ENCODE data around the gene UQCC2.

The UQCC2 gene

DNA sequence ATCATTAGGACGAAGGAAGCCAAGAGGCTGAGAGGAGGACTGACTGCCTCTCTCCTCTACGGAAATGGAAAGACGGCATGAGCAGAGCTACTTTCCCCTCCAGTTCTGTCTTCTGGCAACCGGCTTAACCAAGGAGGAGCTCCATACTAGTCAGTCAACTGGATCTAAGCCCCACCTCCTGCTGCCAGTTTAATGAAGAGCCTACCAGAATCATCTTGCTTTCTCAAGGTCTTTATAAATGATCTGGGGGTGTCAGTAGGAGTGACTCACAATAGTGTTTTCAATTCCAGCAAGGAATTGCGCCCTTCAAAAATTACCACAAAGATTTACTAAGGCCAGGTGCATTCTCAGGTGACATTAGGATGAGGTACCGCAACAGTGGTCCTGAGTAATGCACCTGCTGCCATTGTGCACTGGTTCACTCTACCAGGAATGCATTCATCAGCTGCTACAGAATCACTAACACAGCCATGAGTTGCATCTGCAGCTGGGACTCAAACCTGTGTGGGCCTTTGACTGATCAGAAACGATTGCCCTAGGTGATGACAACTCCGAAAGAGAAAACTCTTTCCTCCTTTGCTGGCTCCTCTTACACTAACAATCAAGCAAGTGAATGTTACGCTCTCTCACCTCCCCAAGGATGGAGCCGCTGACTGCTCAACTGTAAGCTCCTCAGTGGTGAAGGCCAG, 2.8 kb downstream of the UQCC2 start:
- in situ Hi-C loops (cut with MboI; ENCODE audit: low sequenced_read_pairs): loop anchor here (10.0 kb wide), 1 partner anchor 124 kb away; the partner anchor contains the start of gene BAK1

DNA sequence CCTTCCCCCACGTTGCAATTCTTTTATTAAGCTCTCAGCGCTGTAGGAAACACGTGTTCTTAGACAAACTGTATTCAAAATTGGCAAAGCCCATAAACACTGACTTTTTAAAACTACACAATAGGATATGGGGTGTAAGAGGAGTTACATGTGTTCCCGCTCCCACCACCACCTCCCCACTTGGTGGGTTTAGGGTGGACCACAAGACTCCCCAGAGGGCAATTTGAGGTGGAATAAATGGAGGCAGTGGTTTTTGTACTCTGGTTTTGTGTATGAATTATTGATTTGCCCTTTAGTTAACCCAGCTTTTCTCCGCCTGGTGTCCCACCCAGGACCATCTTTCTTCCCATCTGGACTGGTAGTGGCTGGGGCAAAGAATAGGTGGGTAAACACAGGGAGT, 3.7 kb downstream of the UQCC2 start:
- in situ Hi-C loops (cut with MboI; ENCODE audit: low sequenced_read_pairs): loop anchor here (10.0 kb wide), 1 partner anchor 123 kb away; the partner anchor contains the start of gene BAK1

DNA sequence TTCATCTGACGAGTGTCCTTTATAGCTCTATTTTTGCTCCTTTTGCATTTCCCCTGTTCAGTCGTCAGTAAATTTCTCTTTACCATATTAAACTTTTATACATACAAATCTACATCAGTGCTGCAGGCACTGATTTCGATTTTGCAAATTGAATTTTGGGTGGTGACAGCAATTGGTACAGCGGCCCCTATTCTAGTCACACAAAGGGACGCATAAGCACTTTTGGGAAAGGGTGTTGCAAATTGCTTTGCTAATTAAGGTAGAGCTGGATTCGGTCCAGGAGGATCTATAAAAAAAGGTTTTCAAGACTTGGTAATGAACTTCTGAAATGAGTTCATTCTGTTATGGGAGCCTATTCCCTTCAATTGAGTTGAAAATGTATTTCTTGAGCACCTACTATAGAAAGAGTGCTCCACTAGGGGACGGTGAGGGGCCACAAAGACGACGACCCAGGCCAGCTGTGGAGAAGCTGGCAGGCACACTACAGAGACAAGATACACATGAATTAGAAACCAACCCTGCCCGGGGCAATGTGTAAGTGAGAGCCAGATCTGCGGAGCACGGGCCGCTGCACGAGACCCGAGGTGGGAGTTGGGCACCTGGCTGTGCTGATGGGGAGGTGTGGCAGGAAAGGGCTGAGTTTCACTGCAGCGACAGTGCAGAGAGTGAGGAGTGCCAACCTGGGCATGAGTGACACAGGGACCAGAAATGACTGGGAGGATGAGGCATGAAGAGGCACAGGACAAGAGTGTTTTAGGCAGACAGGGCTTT, 5.4 kb downstream of the UQCC2 start:
- in situ Hi-C loops (cut with MboI; ENCODE audit: low sequenced_read_pairs): loop anchor here (10.0 kb wide), 1 partner anchor 121 kb away; the partner anchor contains the start of gene BAK1

DNA sequence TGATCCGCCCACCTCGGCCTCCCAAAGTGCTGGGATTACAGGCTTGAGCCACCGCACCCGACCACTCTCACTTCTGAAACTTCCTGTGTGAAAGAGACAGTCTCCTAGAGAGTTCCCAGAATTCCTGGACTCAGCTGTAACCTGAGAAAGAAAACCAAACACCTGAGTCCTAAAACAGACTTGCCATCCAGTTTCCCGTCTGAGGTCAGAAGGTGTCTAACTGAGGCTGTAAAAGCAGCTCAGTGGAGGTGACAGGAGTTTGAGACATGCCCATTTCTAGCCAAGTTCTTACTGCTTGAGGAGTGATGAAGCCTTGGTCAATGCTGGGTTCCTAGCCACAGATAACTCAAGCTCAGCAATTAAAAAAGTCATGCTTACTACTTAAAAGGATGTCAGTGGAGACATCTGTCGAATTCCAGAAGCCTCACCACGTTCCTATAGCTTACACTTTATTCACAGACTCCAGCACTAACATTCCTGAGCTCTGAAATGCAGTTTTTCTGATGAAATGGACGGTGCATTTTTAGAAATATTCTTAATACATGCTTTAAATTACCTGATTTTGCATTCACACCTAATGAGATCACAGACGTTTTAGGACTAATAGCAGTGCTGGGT, 6.1 kb downstream of the UQCC2 start:
- in situ Hi-C loops (cut with MboI; ENCODE audit: low sequenced_read_pairs): loop anchor here (10.0 kb wide), 1 partner anchor 121 kb away; the partner anchor contains the start of gene BAK1

DNA sequence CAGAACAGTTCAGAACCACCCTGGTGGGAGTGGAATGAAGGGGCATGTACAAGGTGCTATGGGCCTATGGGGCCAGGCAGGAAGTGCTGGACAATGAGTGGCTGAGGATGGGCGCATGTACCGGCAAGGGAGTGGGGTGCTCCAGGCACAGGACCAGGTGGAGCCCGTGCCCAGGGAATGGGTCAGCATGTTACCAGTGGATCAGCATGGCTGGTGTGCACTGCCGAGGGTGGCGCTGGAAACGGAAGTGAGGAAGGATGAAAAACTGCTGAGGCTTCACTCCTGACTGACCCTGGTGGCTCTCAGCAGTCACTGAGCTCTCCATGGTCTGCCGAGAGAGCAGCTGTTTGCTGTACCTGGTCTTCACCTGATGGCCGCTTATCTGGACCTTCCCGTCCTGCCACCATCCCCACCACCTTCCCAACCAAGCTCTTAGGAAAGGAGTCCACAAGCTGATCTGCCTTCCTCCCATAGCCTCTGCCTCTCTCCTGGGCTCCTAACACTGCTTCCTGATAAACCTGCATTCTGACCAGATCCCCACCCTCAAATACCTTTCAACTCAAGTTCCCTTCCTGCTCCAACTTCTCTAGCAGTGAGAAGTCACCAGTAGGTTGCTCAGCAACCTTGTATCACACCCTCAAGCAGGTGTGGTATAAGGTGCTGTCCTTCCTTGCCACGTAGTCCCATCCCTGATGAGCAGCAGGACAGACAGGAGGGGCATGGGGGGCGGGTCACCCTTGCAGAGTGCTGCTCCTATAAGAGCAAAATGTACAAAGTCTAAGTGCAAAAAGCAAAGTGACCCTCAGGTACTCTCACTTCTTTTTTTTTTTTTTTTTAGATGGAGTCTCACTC, 7.1 kb downstream of the UQCC2 start:
- in situ Hi-C loops (cut with MboI; ENCODE audit: low sequenced_read_pairs): loop anchor here (10.0 kb wide), 1 partner anchor 120 kb away; the partner anchor contains the start of gene BAK1

DNA sequence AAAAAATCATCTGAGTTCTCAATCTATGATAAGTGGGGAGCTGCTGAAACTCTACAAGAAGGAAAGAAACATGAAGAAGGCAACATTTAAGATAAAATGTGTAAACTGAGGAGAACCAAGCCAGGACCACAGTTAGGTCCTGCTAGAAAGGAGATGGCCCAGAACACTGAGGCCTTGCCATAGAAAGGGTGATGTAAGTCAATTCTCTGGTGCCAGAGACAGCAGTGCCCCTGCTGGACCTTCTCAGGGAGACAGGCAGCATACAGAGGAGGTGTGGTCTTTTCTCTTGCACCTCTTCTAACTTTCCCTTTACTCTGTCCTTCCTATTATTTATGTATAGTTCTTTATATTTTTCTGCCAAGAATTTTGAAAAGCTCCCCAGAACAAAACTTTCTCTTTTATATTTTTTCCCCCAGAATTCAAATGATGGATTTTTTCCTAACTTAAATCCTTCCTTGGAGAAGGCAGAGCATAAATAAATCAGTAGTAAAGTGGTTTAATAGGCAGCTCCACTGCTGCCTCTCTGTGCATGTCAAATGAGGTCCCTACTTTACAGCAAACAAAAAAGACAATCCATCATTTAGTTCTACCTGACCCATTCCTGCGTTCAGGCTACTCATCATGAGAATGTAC, 9.0 kb downstream of the UQCC2 start:
- in situ Hi-C loops (cut with MboI; ENCODE audit: low sequenced_read_pairs): loop anchor here (10.0 kb wide), 1 partner anchor 118 kb away; the partner anchor contains the start of gene BAK1

DNA sequence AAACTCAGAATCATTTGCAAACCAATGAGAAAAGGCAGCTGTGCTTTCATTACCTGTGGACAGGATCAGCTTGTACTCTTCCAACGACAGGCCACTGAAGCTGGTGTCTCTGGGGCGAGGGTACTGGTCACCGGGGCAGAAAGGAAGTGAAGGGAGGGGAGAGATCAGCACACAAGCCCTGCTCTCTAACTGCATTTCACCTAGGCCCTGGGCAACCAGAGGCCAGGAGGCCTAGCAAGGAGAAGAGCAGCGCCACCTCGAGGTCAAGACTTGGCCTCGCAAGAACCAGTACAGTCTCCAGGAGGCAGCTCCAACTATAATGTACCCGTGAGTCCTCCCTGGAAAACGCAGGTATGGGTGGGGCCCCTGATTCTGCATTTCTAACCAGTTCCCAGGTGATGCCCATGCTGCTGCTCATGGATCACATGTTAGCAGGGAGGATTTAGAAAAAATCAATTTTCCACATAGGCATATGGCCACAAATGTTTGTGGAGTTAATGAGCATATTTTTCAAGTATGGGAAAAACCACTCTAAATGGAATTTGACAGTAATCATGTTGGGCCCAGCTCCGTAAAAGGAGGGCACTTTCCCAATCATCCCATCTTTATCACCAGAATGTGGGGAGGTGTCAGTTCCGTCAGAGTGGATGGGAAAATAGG, 11.0 kb downstream of the UQCC2 start:
- in situ Hi-C loops (cut with MboI; ENCODE audit: low sequenced_read_pairs): loop anchor here (10.0 kb wide), 1 partner anchor 116 kb away; the partner anchor contains the start of gene BAK1

DNA sequence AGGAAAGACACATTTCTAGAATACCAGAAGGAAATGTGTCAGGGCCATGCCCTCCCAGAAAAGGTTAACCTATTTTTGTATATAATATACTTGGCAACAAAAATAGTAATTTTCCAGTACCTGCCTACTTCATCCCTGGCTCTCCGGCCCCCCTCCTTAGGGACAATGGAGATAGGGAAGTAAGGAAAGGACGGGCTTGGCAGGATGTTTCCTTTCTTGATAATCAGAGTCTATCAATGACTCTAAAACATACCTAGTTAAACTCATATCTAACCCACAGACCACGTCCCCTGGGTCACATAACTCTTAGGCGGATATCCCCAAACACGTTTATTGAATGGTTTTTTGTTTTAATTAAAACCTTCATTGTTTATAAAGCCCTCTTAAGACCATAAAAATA, 11.8 kb downstream of the UQCC2 start:
- in situ Hi-C loops (cut with MboI; ENCODE audit: low sequenced_read_pairs): loop anchor here (10.0 kb wide), 1 partner anchor 115 kb away; the partner anchor contains the start of gene BAK1

DNA sequence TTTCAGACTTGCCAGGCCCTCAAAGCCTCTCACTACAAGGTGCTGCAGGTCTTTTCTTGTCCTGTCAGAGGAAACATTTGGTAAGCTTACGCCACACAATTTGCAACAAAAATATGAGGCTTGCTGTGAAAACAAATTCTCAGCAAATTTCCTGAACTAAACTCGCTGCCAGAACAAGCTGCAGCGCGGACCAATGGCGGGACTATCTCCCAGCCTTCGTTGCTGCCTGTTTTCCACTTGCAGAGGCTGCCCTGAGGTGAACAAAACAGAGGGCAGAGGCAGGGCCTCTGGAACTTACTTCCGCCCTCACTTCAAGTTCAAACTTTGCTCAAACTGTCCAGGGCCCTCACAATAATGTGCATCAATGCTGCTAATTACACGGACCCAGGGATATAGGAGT, 12.4 kb downstream of the UQCC2 start:
- in situ Hi-C loops (cut with MboI; ENCODE audit: low sequenced_read_pairs): no loop called here

DNA sequence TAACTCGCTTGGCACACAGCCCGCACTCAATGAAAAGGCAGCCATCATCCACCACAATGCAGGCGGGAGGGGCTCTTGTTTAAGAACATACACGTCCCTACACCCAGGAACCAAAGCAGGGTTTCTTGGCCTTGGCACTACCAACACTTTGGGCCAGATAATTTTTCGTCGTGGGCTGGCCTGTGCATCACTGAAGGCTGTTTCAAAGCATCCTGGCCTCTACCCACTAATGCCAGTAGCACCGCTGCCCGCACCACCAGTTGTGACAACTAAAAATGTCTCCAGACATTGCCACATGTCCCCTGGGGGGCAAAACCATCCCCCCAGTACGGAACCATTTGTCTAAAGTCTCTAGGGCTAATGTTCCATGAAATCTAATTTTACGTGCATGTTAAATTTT, 13.0 kb downstream of the UQCC2 start:
- in situ Hi-C loops (cut with MboI; ENCODE audit: low sequenced_read_pairs): no loop called here

DNA sequence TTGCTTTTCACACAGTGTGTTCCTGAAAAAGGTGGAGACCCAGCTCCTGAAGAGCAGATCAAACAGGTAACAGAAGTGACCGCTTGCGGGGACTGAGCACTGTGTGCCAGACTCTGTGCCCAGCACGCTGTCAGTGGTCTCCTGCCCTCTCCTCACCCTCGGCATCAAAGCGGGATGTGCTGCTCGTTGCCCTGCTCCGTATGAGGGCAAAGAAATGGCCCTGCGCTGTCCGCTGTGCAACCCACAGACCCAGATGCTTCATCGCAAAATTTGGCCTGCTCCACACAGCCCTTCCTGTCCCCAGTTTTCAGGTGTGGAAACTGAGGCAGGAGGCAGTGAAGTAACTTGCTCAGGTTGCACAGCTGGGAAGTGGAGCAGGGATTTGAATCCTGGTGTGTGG, 13.7 kb downstream of the UQCC2 start:
- in situ Hi-C loops (cut with MboI; ENCODE audit: low sequenced_read_pairs): no loop called here

DNA sequence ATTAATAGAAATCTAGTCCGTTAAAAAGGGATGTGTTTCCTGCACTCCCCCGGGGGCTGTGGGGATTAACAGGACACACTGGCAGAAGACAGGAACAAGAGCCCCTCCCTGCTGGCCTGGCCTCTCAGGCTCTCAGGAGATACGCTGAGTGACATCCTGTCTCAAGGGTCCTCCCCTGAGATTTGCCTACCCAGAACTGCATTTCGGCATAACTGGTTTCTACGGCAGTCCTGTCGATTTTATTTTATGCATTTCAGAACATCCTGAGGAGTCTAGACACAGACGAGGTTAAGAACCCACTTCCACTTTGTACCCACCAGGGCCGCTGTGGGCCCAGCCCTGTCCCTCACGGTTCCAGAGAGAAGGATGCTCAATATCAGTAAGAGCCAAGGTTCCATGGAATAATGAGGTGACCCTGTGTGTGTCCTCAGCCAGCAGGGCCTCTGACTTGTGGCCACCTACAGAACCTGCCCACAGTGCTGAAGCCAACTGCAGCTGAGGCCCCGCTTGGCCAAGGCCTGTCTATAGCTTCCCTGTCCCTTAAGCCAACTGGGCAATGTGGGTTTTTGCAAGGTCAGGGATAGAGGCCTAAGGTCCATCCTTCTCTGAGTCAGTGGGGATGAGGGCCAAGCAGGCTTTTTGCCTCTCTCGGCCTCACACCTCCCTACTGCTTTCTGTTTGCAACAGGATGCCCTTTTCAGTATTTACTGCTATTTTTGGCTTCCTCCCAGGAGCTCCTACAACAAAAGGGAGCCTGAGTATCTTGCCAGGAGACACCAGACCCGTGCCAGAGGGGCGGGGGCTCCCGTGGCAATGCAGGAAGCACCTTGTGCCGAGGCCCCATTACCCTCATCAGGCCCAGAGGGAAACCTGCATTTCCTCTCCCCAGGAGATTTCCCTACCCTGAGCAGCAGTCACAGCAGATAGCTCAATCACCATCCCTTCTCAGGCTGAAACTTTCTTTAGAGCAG, 14.7 kb downstream of the UQCC2 start:
- in situ Hi-C loops (cut with MboI; ENCODE audit: low sequenced_read_pairs): no loop called here

DNA sequence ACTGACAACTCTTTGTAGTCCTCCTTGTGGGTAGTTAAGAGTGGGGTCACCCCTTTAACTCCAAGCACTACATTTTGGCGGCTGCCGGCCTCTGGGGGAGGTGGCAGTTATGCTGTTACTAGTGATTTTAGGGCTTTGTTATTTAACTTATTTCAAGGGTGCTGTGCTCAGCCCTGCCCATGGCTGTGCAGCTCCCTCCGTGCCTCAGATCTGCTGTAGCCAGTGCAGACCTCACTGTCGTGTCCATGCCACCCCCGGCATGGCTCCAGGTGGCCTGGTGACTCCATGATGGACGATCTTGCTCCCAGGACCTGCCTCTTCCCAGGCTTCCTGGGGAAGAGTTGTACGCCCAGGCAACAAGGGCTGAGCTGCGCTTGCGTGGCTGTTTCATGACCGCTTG, 15.4 kb downstream of the UQCC2 start:
- in situ Hi-C loops (cut with MboI; ENCODE audit: low sequenced_read_pairs): no loop called here

DNA sequence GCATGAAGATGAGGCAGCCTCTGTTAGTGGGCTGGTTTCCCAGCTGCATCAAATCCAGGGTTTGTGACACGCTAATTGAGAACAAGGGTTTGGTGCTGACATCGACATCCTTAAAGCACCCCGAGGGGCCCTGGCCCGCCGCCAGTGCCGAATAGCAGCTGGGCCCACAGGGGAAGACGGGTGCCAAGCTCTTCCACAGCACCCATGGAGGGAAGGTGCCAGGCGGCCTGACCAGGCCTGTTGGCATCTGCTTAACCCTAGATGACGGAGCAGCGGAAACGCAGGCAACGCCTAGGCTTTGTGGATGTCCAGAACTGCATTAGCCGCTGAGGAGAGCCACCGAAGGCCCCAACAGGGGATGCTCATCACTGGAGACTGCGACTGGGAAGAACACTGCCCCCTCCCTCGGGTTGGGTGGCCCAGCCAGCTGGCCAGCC, 16.0 kb downstream of the UQCC2 start:
- in situ Hi-C loops (cut with MboI; ENCODE audit: low sequenced_read_pairs): no loop called here

DNA sequence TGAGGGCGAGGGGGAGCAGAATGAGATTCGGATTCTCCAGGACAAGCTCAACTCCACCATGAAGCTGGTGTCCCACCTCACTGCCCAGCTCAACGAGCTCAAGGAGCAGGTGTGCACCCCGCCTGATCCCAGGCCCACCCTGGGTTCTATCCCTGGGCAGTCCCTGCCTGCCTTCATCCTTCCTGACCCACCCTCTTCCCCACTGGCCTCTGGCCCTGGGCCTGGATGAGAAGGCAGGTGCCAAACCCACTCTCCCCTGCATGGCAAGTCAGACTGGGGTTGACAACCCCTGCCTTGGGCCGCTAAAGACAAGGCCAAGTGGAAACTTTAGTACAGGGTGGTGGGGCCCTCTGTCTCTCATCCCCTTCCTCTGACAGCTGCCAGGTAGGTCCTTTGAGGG, 16.5 kb downstream of the UQCC2 start:
- in situ Hi-C loops (cut with MboI; ENCODE audit: low sequenced_read_pairs): no loop called here

DNA sequence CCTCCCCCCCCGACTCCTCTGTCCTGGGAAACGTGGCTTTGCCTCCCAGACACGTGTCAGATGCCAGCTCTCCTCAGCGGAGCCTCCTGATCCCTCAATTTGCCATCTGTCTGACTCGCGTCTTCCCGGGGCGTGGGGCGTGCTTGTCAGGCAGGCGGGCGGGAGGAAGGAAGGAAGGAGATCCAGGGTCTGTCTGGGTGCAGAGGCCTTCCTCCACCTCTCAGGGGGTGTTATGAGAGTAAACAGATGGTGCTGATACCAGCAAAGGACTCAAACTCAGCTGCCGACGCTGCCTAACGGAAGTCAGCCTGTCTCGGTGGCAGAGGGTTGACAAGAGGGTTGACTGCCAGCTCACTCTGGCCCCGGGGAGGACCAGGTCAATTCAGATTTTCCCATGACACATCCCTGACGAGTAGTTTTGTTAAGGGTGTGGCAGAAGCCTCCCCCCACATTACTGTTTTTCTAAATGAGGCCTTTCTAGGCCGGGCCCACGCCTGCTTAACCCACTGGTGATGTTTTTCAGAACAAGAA, 17.0 kb downstream of the UQCC2 start:
- in situ Hi-C loops (cut with MboI; ENCODE audit: low sequenced_read_pairs): no loop called here

DNA sequence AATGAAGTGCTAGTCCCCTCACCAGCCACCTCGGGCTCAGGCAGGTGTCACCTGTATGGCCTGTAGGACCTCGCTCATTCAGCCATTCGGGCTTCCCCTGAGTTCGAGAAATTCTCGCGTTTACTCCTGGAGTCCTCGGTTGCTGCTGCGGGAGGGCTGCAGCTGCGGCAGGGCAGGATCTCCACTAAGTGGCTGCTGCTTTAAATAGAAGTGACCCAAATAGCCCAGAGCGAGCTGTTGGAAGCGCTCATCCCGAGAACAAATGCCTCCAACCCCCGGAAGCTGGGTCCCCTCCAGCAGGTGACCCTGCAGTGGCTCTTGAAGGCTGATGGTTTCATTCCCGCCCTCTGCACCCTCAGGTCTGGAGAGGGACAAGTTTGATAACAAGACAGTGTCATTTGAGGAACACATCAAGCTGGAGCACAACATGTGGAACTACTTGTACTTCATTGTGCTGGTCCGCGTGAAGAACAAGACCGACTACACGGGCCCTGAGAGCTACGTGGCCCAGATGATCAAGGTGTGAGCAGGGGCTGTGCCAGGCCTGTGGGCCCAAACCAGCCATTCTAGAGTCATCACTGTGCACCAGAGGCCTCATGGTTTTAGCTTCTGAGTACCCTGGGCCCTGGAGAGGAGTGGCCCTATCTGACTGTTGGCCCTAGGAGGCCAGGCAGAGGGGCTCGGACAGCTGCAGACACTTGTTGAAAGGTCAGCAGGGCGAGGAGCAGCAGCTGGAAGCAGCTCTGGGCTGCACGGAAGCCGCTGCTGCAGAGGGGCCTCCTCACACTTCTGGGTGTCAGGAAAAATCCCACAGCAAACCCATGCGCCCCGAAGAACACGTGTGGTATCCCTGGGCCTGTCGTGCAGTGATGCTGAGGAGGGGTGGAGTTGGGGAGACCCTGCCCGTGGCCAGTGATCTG, 18.1 kb downstream of the UQCC2 start:
- in situ Hi-C loops (cut with MboI; ENCODE audit: low sequenced_read_pairs): no loop called here
